Fibroblast of pulmonary artery (primary cell): ENCODE data around the gene SLC10A7.

Source experiments
- DNase-seq: peaks from one replicate; pipeline ENCODE4 v3.0.0-alpha.2; 2010; ENCODE audit warnings: low read depth
- H3K4me3 ChIP-seq: replicated peaks from 2 replicates; pipeline ENCODE4 v1.5.1; 2011; ENCODE audit warnings: low read depth, mild to moderate bottlenecking, control low read depth, low read length, moderate library complexity
- TF ChIP-seq, protein P1 (sequence below): IDR thresholded peaks from 2 replicates; pipeline ENCODE4 v1.5.1; 2011; ENCODE audit warnings: mild to moderate bottlenecking, control low read depth, low read length, inconsistent platforms; ENCODE audit errors: missing control alignments

SLC10A7 gene

GRCh38 chr4:146407669-146408084 is 114.1 kb downstream of the SLC10A7 start:
- H3K4me3 ChIP-seq, result no peak overlapping the region
- TF ChIP-seq, protein P1, sequence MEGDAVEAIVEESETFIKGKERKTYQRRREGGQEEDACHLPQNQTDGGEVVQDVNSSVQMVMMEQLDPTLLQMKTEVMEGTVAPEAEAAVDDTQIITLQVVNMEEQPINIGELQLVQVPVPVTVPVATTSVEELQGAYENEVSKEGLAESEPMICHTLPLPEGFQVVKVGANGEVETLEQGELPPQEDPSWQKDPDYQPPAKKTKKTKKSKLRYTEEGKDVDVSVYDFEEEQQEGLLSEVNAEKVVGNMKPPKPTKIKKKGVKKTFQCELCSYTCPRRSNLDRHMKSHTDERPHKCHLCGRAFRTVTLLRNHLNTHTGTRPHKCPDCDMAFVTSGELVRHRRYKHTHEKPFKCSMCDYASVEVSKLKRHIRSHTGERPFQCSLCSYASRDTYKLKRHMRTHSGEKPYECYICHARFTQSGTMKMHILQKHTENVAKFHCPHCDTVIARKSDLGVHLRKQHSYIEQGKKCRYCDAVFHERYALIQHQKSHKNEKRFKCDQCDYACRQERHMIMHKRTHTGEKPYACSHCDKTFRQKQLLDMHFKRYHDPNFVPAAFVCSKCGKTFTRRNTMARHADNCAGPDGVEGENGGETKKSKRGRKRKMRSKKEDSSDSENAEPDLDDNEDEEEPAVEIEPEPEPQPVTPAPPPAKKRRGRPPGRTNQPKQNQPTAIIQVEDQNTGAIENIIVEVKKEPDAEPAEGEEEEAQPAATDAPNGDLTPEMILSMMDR, result no peak
- DNase-seq, result peak; percentile 45

GRCh38 chr4:146407257-146407656 is 114.5 kb downstream of the SLC10A7 start:
- H3K4me3 ChIP-seq, result no peak overlapping the region
- DNase-seq, result no peak
- TF ChIP-seq, protein P1, result no peak

- TF ChIP-seq, protein P1, result no peak
- no peak overlapping the region for H3K4me3 ChIP-seq
- peak; percentile 13 for DNase-seq
Measured at GRCh38 chr4:146401274-146401673, 120.5 kb downstream of the SLC10A7 start.

GRCh38 chr4:146398896-146399445 is 122.8 kb downstream of the SLC10A7 start:
- DNase-seq, result no peak
- no peak overlapping the region for H3K4me3 ChIP-seq
- TF ChIP-seq, protein P1, result no peak

GRCh38 chr4:146398404-146398803 is 123.3 kb downstream of the SLC10A7 start:
- H3K4me3 ChIP-seq, result no peak overlapping the region
- TF ChIP-seq, protein P1, result no peak
- no peak for DNase-seq

DNA sequence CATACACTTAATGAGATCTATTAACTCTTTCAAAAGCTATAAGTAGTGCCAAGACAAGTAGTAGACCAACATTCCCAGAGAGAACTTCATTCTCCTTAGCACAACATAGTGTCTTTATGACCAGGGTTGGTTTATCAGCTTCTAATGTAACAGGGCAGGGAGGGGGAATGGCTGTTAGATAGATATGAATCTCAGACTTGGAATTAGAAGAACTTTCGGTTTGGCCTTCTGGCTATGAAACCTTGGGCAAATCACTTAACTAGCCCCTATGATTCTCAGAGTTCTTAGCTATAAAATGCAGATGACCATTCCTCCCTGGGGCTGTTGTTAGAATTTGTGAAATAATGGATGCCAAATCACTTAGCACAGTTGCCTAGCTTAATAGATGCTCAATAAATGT is 132.2 kb downstream of the SLC10A7 start:
- H3K4me3 ChIP-seq, result no peak overlapping the region

More for the DNA sequence above, 132.2 kb downstream of the SLC10A7 start:
- TF ChIP-seq, protein P1, result no peak
- DNase-seq, result no peak
